ENCODE results near the gene CARD11. TPM values are rescaled to one million over a fixed set of nuclear protein-coding genes. Genes with fewer than 3 reads are reported as not detected.

CARD11 gene
- total RNA-seq, 1 donor, result under 0.01 TPM

DNA sequence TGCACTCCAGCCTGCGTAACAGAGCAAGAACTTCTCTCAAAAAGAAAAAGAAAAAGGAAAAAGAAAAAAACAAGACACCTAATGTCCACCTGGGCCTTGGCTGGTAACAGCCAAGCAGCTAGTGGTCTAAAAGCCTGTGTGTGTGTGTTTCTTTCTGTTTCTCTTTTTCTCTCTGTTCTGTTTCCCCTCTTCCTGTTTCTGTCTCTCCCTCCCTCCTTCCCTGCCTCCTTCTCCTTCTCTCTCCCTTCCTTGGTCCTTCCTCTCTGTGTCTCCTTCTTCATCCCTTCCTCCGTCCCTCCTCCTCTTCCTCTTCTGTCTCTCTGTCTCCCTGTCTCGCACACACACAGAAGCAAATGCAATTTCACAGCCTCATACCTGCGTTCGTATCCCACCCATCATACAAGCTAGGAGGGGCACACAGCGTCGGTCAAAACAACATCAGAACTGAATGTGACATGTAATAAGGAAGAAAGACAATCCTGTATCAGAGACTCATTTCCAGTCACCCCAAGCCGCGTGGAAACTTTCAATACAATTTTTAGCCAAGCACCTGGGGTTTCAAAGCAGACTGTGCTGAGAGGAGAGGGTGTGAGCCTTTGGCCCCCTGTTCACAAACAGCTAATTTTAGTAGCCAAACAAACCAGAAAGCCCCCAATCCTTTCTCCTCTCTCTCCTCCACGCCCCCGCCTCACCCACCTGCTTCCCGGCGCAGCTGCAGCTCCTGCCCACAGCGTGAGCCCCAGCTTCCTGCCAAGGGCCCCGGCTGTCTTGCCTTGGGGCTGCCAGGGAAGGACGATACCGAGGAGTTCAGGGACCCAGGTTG, 149.3 kb downstream of the CARD11 start:
- TF ChIP-seq, protein P1, sequence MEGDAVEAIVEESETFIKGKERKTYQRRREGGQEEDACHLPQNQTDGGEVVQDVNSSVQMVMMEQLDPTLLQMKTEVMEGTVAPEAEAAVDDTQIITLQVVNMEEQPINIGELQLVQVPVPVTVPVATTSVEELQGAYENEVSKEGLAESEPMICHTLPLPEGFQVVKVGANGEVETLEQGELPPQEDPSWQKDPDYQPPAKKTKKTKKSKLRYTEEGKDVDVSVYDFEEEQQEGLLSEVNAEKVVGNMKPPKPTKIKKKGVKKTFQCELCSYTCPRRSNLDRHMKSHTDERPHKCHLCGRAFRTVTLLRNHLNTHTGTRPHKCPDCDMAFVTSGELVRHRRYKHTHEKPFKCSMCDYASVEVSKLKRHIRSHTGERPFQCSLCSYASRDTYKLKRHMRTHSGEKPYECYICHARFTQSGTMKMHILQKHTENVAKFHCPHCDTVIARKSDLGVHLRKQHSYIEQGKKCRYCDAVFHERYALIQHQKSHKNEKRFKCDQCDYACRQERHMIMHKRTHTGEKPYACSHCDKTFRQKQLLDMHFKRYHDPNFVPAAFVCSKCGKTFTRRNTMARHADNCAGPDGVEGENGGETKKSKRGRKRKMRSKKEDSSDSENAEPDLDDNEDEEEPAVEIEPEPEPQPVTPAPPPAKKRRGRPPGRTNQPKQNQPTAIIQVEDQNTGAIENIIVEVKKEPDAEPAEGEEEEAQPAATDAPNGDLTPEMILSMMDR (IDR thresholded peaks at IDR 0.05; ENCODE audit: insufficient read depth, low read length), result no peak
- no peak for DNase-seq (ENCODE audit: low read depth)
- H3K4me3 ChIP-seq (ENCODE audit: low read depth, low read length), result no peak overlapping the region

DNA sequence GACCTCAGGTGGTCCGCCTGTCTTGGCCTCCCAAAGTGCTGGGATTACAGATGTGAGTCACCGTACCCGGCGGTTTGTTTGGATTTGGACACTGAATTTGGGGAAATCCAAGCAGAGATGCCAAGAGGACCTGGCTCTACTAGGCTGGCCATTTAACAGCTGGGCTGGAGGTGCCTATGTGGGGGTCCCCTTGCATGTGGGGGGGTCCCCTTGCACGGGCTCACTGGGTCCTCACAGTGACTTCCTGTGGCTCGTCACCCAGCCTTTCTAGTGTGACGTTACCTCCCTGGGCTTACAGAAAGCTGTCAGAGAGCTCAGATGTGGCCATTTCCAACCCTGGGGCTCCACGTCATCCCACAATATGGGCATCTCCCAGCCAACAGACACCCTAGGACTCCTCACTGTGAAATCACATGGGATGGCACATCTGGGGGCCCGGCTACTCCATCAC, 150.2 kb downstream of the CARD11 start:
- H3K4me3 ChIP-seq (ENCODE audit: low read depth, low read length), result no peak overlapping the region
- DNase-seq (ENCODE audit: low read depth), result no peak
- TF ChIP-seq, protein P1 (IDR thresholded peaks at IDR 0.05; ENCODE audit: insufficient read depth, low read length), result no peak

- no peak overlapping the region for H3K4me3 ChIP-seq (ENCODE audit: low read depth, low read length)
Observed at GRCh38 chr7:2892549-2892948, 151.1 kb downstream of the CARD11 start.

GRCh38 chr7:2887816-2888215, 155.9 kb downstream of the CARD11 start:
- TF ChIP-seq, protein P1 (IDR thresholded peaks at IDR 0.05; ENCODE audit: insufficient read depth, low read length), result no peak
- no peak for DNase-seq (ENCODE audit: low read depth)
- no peak overlapping the region for H3K4me3 ChIP-seq (ENCODE audit: low read depth, low read length)

More at GRCh38 chr7:2892549-2892948, 151.1 kb downstream of the CARD11 start:
- TF ChIP-seq, protein P1 (IDR thresholded peaks at IDR 0.05; ENCODE audit: insufficient read depth, low read length), result no peak
- no peak for DNase-seq (ENCODE audit: low read depth)

- DNase-seq (ENCODE audit: low read depth), result peak; percentile 83
- no peak overlapping the region for H3K4me3 ChIP-seq (ENCODE audit: low read depth, low read length)
- TF ChIP-seq, protein P1 (IDR thresholded peaks at IDR 0.05; ENCODE audit: insufficient read depth, low read length), result peak; percentile 89
Observed at GRCh38 chr7:2886900-2887299, 156.8 kb downstream of the CARD11 start.

DNA sequence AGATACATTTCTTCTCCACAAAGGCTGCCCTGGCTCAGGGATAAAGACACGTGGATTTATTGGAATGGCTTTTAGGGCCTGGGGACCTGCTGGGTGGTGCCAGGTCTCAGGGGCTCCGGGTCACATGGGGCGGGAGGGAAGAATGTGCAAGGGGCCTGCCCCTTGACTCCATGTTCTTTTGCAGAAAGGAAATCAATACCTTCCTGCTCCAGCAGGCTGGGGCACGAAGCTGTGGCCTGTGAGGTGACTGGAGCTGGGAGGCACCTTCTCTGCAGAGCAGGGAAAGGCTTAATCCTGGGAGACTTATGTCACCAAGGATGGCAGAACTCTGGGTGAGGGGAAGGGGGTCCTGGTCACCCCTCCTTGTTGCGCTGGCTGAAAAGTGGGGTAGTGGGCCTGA, 157.3 kb downstream of the CARD11 start:
- TF ChIP-seq, protein P1 (IDR thresholded peaks at IDR 0.05; ENCODE audit: insufficient read depth, low read length), result no peak
- no peak for DNase-seq (ENCODE audit: low read depth)

More for the DNA sequence above, 157.3 kb downstream of the CARD11 start:
- no peak overlapping the region for H3K4me3 ChIP-seq (ENCODE audit: low read depth, low read length)
